HEK293T (cell line): ENCODE data around the gene ATG2B.

Source experiments
- ARNT ChIP-seq: fragments of 450-650 bp; IDR thresholded peaks from 2 replicates; pipeline ENCODE4 v1.6.1; 2017; ENCODE audit warnings: mild to moderate bottlenecking
- BHLHE40 ChIP-seq: fragments of 450-650 bp; IDR thresholded peaks from 2 replicates; pipeline ENCODE4 v1.6.1; 2016; ENCODE audit warnings: mild to moderate bottlenecking, moderate library complexity, borderline replicate concordance
- CTBP1 ChIP-seq: fragments of 450-650 bp; IDR thresholded peaks from 2 replicates; pipeline ENCODE4 v1.6.1; 2016; ENCODE audit warnings: borderline replicate concordance
- ELF4 ChIP-seq: fragments of 450-650 bp; IDR thresholded peaks from 2 replicates; pipeline ENCODE4 v1.6.1; 2017; ENCODE audit warnings: antibody characterized with exemption
- FOXK2 ChIP-seq: fragments of 450-650 bp; IDR thresholded peaks from 2 replicates; pipeline ENCODE4 v1.6.1; 2016; ENCODE audit warnings: mild to moderate bottlenecking
- FOXM1 ChIP-seq: fragments of 450-650 bp; IDR thresholded peaks from 2 replicates; pipeline ENCODE4 v1.6.1; 2017; ENCODE audit warnings: mild to moderate bottlenecking, borderline replicate concordance
- HDGF ChIP-seq: fragments of 450-650 bp; IDR thresholded peaks from 2 replicates; pipeline ENCODE4 v1.6.1; 2017; ENCODE audit warnings: antibody characterized with exemption, borderline replicate concordance
- SP1 ChIP-seq: fragments of 450-650 bp; IDR thresholded peaks from 2 replicates; pipeline ENCODE4 v1.6.1; 2017
- TARDBP ChIP-seq: fragments of 450-650 bp; IDR thresholded peaks from 2 replicates; pipeline ENCODE4 v1.6.1; 2016
- ZNF384 ChIP-seq: fragments of 450-650 bp; IDR thresholded peaks from 2 replicates; pipeline ENCODE4 v1.6.1; 2016

DNA sequence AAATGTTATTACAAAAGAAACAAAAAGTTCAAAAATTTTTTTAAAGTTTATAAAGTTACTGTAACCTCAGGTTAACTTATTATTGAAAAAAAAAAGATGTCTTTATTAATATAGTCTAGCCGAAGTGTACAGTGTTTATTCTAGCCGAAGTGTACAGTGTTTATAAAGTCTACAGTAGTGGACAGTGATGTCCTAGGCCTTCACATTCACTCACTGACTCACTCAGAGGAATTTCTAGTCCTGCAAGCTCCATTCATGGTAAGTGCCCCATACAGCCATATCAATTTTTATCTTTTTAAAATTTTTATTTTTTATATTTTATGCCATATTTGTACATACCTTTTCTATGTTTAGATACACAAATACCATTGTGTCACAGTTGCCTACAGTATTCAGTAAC lies 10.4 kb downstream of the ATG2B start:
- TF ChIP-seq ZNF384 (no peak), SP1 (no peak), FOXK2 (no peak), FOXM1 (no peak), CTBP1 (no peak), TARDBP (no peak), BHLHE40 (no peak), ELF4 (no peak), HDGF (no peak), ARNT (no peak)
